Measurements from ENCODE around the gene YDJC. TPM values are rescaled to one million over a fixed set of nuclear protein-coding genes. Genes with fewer than 3 reads are reported as not detected.

Gene YDJC
- total and polyA plus RNA-seq, 2 donors (not counting 1 experiment from before 2014, with no cell fraction given) = 48.8 to 82.8 TPM

- Mint-ChIP-seq H3K4me1 (peaks cover 12% of the 10 kb centered on the region), H3K27ac (peak overlapping the region; percentile 43), H3K4me3 (peak overlapping the region; percentile 26), H3K9me3 (ENCODE audit: insufficient read depth) (no peaks in the 10 kb centered on the region), H3K27me3 (no peaks in the 10 kb centered on the region)
- POLR2A ChIA-PET = no interaction called here
- no peaks in the 10 kb centered on the region for H4K20me1 ChIP-seq (ENCODE audit: control insufficient read depth, insufficient read depth, low read length, poor library complexity, severe bottlenecking)
- no peaks in the 10 kb centered on the region for H3K27me3 ChIP-seq (replicated peaks in 1 of 4; ENCODE audit: control extremely low read depth in 1 of 4, control insufficient read depth in 3 of 4, insufficient read depth in 4 of 4, low read length in 3 of 4)
- WGBS (ENCODE audit: insufficient coverage) = 83% methylated on average over 6 of the region's 7 CpGs
- H3K27ac ChIP-seq (ENCODE audit: low read length in 2 of 2) = no peak overlapping the region
- intact Hi-C loops (cut with micrococcal nuclease) = loop anchor here (5.0 kb wide), 1 partner anchor 658 kb away; the partner anchor contains the start of gene THAP7
- TF ChIP-seq EZH2 (IDR thresholded peaks at IDR 0.05; ENCODE audit: borderline replicate concordance, insufficient read depth, low read depth, low read length, poor library complexity, severe bottlenecking) = no peak
- TF ChIP-seq, protein P1, sequence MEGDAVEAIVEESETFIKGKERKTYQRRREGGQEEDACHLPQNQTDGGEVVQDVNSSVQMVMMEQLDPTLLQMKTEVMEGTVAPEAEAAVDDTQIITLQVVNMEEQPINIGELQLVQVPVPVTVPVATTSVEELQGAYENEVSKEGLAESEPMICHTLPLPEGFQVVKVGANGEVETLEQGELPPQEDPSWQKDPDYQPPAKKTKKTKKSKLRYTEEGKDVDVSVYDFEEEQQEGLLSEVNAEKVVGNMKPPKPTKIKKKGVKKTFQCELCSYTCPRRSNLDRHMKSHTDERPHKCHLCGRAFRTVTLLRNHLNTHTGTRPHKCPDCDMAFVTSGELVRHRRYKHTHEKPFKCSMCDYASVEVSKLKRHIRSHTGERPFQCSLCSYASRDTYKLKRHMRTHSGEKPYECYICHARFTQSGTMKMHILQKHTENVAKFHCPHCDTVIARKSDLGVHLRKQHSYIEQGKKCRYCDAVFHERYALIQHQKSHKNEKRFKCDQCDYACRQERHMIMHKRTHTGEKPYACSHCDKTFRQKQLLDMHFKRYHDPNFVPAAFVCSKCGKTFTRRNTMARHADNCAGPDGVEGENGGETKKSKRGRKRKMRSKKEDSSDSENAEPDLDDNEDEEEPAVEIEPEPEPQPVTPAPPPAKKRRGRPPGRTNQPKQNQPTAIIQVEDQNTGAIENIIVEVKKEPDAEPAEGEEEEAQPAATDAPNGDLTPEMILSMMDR (IDR thresholded peaks at IDR 0.05) = no peak
- H3K79me2 ChIP-seq (ENCODE audit: control insufficient read depth, insufficient read depth, low read length) = no peaks in the 10 kb centered on the region
- CTCF ChIA-PET = interaction anchor here (1.2 to 3.1 kb wide), 4 partner anchors 13 to 293 kb away, joined by 3 to 15 read pairs (median 5); partner anchors contain the start of genes PPM1F and SDF2L1
- H3K4me1 ChIP-seq (ENCODE audit: control insufficient read depth in 2 of 2, insufficient read depth in 2 of 2, low read length in 2 of 2) = peaks cover 6 to 15% of the 10 kb centered on the region in 2 donors
- DNase-seq (no peak), ATAC-seq (ENCODE audit: low read depth) (no peak)
- H3K4me3 ChIP-seq (ENCODE audit: control extremely low read depth in 1 of 5, extremely low read depth in 1 of 5, insufficient read depth in 1 of 5, low read depth in 2 of 5, low read length in 4 of 5) = no peak overlapping the region
- no peaks in the 10 kb centered on the region for H3K36me3 ChIP-seq (replicated peaks in 1 of 2; ENCODE audit: control extremely low read depth in 1 of 2, control insufficient read depth in 1 of 2, extremely low read depth in 1 of 2, insufficient read depth in 2 of 2, low read length in 1 of 2)
- peaks cover 0 to 3% (median 0%) of the 10 kb centered on the region in 3 donors for H3K9me3 ChIP-seq (ENCODE audit: control extremely low read depth in 1 of 3, control insufficient read depth in 2 of 3, insufficient read depth in 1 of 3, low read length in 2 of 3)
- no peak overlapping the region for H2AFZ ChIP-seq (ENCODE audit: insufficient read depth, low read depth, low read length, poor library complexity, severe bottlenecking)
- H3K4me2 ChIP-seq (replicated peaks; ENCODE audit: low read depth, low read length, poor library complexity, severe bottlenecking) = no peak overlapping the region
- no peak overlapping the region for H3K9ac ChIP-seq (ENCODE audit: low read length)
Observed at GRCh38 chr22:21659864-21660525, 30.2 kb upstream of the YDJC start.
